Thyroid gland (tissue), 4 donors: ENCODE results near the gene DLG2. TPM values are rescaled to one million over a fixed set of nuclear protein-coding genes. Genes with fewer than 3 reads are reported as not detected.
"Not testable (repeated sequence)": the region's sequence is repeated elsewhere in the genome, so short reads cannot be mapped to it uniquely, and the experiment has no call there.

ENCODE experiments used
- DNase-seq, 2 donors: peaks; one replicate each; pipeline ENCODE4 v3.0.0-alpha.2; 2019
- H3K27ac ChIP-seq, 3 donors: fragments of 200-600 bp; sonication (generic); 1 replicate in 2 of 3; 2 replicates in 1 of 3; pipeline ENCODE4 v1.5.1; 2016 to 2019; ENCODE audit warnings: mild to moderate bottlenecking in 1 of 3, moderate library complexity in 1 of 3
- H3K27me3 ChIP-seq: fragments of 200-600 bp; sonication (generic); one replicate; pipeline ENCODE4 v1.5.1; 2019
- H3K36me3 ChIP-seq, 2 donors: fragments of 200-600 bp; sonication (generic); one replicate each; pipeline ENCODE4 v1.5.1; 2016 to 2019
- H3K4me1 ChIP-seq, 2 donors: fragments of 200-600 bp; sonication (generic); one replicate each; pipeline ENCODE4 v1.5.1; 2017 to 2019
- H3K4me3 ChIP-seq, 3 donors: fragments of 200-600 bp; sonication (generic); replicated peaks in 1 of 3; 1 replicate in 2 of 3; 2 replicates in 1 of 3; pipeline ENCODE4 v1.5.1; 2016; ENCODE audit warnings: mild to moderate bottlenecking in 1 of 3
- H3K9me3 ChIP-seq: fragments of 200-600 bp; sonication (generic); one replicate; pipeline ENCODE4 v1.5.1; 2017
- POLR2A ChIP-seq, 2 donors: fragments of 450-650 bp; IDR thresholded peaks; one replicate each; pipeline ENCODE4 v1.6.1; 2017; ENCODE audit warnings: antibody characterized with exemption in 2 of 2, mild to moderate bottlenecking in 2 of 2, moderate library complexity in 1 of 2
- WGBS, 2 donors: methylation state at CpG; one replicate each; pipeline ENCODE4 v1.1.5; 2017; 5-methylcytosine and 5-hydroxymethylcytosine counted together
- intact Hi-C: fragments of 100-400 bp; cut with DNase I; formaldehyde crosslinking; loops from one replicate; pipeline ENCODE4 v1.15.1; 2023
- total RNA-seq, 4 donors: library from RNA; depleted of rRNA; stranded (reverse); fragments of >200 nt; gene quantifications; one replicate each; pipeline ENCODE4 v1.2.3, GENCODE V29; 2016
- TF ChIP-seq, protein P1 (sequence below), 6 experiments: fragments of 200-600 bp in 3 of 6; fragments of 450-650 bp in 3 of 6; sonication (generic) in 3 of 6; IDR thresholded peaks; one replicate each; pipeline ENCODE4 v1.5.1; 2016 to 2019; ENCODE audit warnings: antibody characterized with exemption in 6 of 6, mild to moderate bottlenecking in 2 of 6, inconsistent platforms in 1 of 6, moderate library complexity in 1 of 6

Gene DLG2
- total RNA-seq, 4 donors from 2014 or later = 29.4 to 79.4 (median 42.4) TPM

DNA sequence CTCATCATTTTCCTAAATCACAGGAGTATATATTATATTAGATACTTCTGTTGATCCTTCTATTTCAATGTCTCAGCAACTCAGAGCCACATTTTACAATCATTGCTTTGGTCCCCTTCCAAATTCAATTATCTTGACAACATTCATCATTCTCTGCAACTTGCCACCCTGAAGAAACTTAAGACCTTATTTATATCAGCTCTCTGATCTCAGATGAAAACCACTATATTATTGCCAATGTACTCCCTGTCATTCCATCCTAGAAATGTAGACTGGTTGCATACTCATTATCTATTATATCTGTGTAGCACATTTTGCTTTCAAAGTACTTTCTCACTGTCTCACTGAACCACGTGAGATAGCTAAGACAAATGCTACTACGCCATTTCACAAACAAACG, 379.3 kb downstream of the DLG2 start:
- DNase-seq = no peak
- H3K4me1 ChIP-seq = no peaks in the 10 kb centered on the region
- no peak overlapping the region for H3K4me3 ChIP-seq
- no peak overlapping the region for H3K27ac ChIP-seq
- H3K27me3 ChIP-seq = no peaks in the 10 kb centered on the region
- intact Hi-C loops = no loop called here
- no peaks in the 10 kb centered on the region for H3K9me3 ChIP-seq
- TF ChIP-seq POLR2A (IDR thresholded peaks at IDR 0.05) = no peak
- TF ChIP-seq, protein P1, sequence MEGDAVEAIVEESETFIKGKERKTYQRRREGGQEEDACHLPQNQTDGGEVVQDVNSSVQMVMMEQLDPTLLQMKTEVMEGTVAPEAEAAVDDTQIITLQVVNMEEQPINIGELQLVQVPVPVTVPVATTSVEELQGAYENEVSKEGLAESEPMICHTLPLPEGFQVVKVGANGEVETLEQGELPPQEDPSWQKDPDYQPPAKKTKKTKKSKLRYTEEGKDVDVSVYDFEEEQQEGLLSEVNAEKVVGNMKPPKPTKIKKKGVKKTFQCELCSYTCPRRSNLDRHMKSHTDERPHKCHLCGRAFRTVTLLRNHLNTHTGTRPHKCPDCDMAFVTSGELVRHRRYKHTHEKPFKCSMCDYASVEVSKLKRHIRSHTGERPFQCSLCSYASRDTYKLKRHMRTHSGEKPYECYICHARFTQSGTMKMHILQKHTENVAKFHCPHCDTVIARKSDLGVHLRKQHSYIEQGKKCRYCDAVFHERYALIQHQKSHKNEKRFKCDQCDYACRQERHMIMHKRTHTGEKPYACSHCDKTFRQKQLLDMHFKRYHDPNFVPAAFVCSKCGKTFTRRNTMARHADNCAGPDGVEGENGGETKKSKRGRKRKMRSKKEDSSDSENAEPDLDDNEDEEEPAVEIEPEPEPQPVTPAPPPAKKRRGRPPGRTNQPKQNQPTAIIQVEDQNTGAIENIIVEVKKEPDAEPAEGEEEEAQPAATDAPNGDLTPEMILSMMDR (IDR thresholded peaks at IDR 0.05) = no peak
- 86 to 92% methylated on average over 3 of the region's 3 CpGs for WGBS, 2 donors
- no peaks in the 10 kb centered on the region for H3K36me3 ChIP-seq

DNA sequence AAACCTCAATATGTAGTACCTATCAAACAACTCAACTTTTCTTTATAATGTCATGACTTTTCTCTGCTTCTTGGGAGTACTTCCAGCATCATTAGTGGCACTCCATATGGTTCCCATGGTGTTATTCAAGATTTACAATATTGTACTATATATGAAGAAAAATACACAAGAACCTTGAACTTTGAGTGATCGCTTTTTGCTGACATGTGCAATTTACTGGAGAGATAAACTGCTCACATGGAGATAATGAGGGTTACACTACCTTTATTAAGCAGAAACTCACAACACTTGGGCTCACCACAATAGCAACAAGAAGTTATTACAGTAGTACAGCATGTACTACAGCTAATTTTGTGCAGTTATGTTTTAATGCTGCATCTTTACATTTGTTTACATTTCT, 388.2 kb downstream of the DLG2 start:
- Histone ChIP-seq H3K27me3 (no peaks in the 10 kb centered on the region), H3K4me1 (no peaks in the 10 kb centered on the region), H3K27ac (no peak overlapping the region), H3K36me3 (no peaks in the 10 kb centered on the region), H3K4me3 (no peak overlapping the region), H3K9me3 (no peaks in the 10 kb centered on the region)
- DNase-seq = no peak
- WGBS, 2 donors = 93 to 98% methylated on average over 1 of the region's 1 CpG
- intact Hi-C loops = no loop called here
- TF ChIP-seq POLR2A (IDR thresholded peaks at IDR 0.05) = no peak
- TF ChIP-seq, protein P1 (IDR thresholded peaks at IDR 0.05) = no peak

DNA sequence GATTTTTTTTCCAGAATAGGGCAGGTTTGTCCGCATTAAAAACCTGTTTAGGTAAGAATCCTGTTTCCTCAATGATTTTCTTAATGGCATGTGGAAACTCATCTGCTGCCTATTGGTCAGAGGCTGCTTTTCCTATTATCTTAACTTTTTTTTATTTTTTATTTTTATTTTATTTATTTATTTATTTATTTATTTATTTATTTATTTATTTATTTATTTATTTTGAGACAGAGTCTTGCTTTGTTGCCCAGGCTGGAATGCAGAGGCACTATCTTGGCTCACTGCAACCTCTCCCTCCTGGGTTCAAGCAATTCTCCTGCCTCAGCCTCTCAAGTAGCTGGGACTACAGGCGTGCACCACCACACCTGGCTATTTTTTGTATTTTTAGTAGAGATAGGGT, 389.1 kb downstream of the DLG2 start:
- intact Hi-C loops, H3K4me3 ChIP-seq, H3K9me3 ChIP-seq, H3K27me3 ChIP-seq, H3K27ac ChIP-seq, DNase-seq, H3K36me3 ChIP-seq, H3K4me1 ChIP-seq: not testable (repeated sequence)
- WGBS, 2 donors = 94 to 95% methylated on average over 2 of the region's 2 CpGs

DNA sequence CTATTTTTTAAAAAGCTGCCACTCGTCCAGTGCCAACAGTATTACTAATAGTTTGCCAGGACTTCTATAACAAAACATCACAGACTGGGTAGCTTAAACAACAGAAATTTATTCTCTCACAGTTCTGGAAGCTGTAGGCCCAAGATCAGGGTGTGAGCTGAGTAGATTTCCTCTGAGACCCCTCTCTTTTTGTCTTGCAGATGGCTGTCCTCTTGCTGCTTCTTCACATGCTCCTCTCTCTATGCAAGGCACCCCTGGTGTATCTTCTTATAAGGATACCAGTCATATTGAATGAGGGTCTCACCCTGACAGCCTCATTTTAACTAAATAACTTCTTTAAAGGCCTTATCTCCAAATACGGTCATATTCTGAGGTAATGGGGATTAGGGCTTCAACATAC, 390.9 kb downstream of the DLG2 start:
- H3K27me3 ChIP-seq = no peaks in the 10 kb centered on the region
- intact Hi-C loops = no loop called here
- H3K36me3 ChIP-seq = no peaks in the 10 kb centered on the region
- H3K4me1 ChIP-seq = no peaks in the 10 kb centered on the region
- no peak for DNase-seq
- WGBS, 2 donors = 85 to 90% methylated on average over 2 of the region's 2 CpGs
- H3K27ac ChIP-seq = no peak overlapping the region
- no peak overlapping the region for H3K4me3 ChIP-seq
- no peaks in the 10 kb centered on the region for H3K9me3 ChIP-seq
- TF ChIP-seq, protein P1 (IDR thresholded peaks at IDR 0.05) = no peak
- no peak for TF ChIP-seq POLR2A (IDR thresholded peaks at IDR 0.05)

DNA sequence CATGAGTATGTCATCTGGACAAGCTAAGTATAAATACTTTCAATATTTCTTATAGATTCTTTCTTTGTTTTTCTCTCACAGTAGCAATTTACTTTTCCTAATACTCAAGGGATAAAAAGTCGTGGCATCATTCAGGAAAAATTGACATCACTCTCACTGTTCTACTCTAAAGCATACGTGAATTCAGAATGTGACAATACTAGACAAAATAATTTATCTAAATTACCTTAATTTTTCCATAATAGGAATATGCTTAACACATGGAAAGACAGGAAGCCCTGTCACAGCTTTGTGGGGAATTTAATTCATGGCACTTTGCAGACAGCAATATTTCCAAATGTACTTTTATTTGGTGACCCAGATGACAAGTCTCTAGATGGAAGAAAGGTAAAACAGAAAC, 394.6 kb downstream of the DLG2 start:
- Histone ChIP-seq H3K27ac (no peak overlapping the region), H3K27me3 (no peaks in the 10 kb centered on the region), H3K4me3 (no peak overlapping the region), H3K4me1 (no peaks in the 10 kb centered on the region), H3K36me3 (no peaks in the 10 kb centered on the region), H3K9me3 (no peaks in the 10 kb centered on the region)
- TF ChIP-seq, protein P1 (IDR thresholded peaks at IDR 0.05) = no peak
- TF ChIP-seq POLR2A (IDR thresholded peaks at IDR 0.05) = no peak
- DNase-seq = no peak
- intact Hi-C loops = no loop called here
- 79 to 81% methylated on average over 2 of the region's 2 CpGs for WGBS, 2 donors

DNA sequence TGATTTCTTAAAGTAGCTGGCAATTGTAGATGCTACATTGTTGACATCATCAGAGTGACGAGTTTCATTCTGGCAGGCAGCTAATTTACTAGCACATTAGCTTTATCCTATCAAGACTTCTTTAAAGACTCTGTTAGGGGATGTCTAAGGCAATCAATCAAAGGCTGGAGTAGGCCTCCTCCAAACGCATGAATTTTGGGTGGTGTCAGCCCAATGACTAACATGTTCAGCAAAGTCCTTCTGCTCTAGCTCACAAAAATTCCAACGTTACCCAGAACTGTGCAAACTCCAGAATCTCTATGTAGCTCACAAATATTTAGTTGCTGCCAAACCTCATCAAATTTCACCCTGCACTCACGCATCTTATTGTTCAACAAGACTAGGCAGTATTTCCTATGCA, 395.6 kb downstream of the DLG2 start:
- no peak for TF ChIP-seq POLR2A (IDR thresholded peaks at IDR 0.05)
- TF ChIP-seq, protein P1 (IDR thresholded peaks at IDR 0.05) = no peak
- Histone ChIP-seq H3K36me3 (no peaks in the 10 kb centered on the region), H3K27ac (no peak overlapping the region), H3K9me3 (no peaks in the 10 kb centered on the region), H3K4me1 (no peaks in the 10 kb centered on the region), H3K27me3 (no peaks in the 10 kb centered on the region), H3K4me3 (no peak overlapping the region)
- intact Hi-C loops = no loop called here
- WGBS, 2 donors = 81 to 82% methylated on average over 4 of the region's 4 CpGs
- DNase-seq = no peak

DNA sequence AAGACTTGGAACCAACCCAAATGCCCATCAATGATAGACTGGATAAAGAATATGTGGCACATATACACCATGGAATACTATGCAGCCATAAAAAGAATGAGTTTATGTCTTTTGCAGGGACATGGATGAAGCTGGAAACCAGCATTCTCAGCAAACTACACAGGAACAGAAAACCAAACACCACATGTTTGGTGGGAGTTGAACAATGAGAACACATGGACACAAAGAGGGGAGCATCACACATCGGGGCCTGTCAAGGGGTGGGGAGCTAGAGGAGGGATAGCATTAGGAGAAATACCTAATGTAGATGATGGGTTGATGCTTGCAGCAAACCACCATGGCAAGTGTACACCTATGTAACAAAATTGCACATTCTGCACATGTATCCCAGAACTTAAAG, 397.4 kb downstream of the DLG2 start:
- DNase-seq, H3K36me3 ChIP-seq, H3K4me1 ChIP-seq, H3K4me3 ChIP-seq, H3K27me3 ChIP-seq, H3K27ac ChIP-seq, H3K9me3 ChIP-seq, intact Hi-C loops: not testable (repeated sequence)
- WGBS, 2 donors = 92 to 97% methylated on average over 1 of the region's 1 CpG
